A204.1 (cell line): ENCODE results near the gene SMAD4.
"Not testable (repeated sequence)": the region's sequence is repeated elsewhere in the genome, so short reads cannot be mapped to it uniquely, and the experiment has no call there.

Experiments
- FAIRE-seq: peaks from 2 replicates; lab custom pipeline; 2012; peaks lifted over from hg19 to GRCh38; lab: Jason Lieb, UNC

The SMAD4 gene

DNA sequence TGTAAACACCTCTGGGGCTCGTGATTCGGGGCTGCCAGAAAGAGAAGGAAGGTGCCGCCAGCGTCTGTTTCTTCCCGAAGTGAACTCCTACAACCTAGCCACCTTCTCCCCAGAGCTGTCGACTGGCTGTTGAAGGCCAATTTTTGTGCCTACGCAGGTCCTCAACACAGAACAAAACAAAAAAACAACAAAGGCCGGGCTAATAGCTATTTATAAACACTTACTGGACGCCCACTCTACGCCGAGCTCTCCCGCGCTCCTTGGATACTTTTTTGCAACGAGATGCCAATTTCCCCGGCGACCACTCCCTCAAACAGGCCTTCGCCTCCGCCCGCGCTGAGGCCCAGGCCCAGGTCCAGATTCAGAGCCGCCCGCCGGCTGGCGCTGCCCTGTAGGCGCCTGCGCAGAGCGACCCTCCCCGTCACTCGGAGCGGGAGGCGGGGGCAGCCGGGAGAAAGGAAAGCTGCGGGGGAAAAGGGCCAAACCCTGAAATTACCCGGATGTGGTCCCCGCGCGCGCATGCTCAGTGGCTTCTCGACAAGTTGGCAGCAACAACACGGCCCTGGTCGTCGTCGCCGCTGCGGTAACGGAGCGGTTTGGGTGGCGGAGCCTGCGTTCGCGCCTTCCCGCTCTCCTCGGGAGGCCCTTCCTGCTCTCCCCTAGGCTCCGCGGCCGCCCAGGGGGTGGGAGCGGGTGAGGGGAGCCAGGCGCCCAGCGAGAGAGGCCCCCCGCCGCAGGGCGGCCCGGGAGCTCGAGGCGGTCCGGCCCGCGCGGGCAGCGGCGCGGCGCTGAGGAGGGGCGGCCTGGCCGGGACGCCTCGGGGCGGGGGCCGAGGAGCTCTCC lies at the start of gene SMAD4:
TSS of gene SMAD4 (plus strand) at position 520 of the 843 bp plus-strand sequence. CDS start 16,834 bp downstream, outside the sequence.
- no peak for FAIRE-seq

DNA sequence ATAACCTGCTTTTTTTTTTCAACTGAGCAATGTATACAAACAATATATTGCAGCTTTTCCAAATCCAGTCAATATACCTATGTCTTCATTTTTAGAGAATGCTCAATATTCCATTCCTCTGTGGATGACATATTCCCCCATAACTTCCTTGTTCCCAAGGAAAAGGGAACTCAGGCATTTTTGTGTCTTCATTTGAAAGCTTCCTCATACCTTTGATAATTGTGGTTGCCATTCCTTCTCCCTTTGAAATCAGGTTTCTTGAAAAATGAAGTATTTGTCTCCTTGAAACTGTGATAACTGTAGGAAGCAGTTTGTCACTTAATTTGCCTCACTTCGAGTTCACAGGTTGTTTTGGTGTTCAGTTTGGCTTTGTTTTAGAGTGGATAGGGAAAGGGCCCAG lies 48.6 kb upstream of the SMAD4 start:
- no peak for FAIRE-seq

DNA sequence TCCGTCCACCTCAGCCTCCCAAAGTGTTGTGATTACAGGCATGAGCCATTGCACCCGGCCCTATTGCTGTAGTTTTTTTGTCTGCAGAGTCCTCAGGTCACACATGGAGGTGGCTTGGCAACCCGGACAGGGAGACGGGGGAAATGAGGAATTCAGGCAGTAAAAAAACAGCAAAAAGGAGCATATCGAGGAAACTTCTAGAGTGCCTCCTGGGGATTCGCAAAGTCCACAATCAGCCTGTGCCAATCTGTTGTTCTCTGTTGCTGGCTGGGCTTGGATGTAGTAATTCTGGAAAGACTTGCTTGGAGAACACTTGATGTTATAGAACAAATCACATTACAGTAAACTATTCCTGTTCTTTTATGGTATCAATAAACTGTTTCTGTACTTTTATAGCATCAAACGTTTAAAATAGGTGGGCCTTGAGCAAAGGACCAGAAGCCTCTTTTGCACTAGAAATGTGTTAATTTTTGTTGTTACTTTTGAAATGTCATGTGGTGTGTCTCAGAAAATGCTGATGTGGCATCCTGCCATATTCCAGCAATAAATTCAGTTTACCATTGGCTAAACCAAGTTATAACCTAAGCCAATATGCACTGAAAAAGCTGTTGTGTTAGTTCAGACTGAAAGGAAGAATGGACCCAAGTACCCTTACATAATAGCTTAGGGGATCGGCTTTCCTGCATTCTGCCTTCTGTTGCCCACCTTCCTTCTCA lies 47.8 kb upstream of the SMAD4 start:
- FAIRE-seq, result no peak

DNA sequence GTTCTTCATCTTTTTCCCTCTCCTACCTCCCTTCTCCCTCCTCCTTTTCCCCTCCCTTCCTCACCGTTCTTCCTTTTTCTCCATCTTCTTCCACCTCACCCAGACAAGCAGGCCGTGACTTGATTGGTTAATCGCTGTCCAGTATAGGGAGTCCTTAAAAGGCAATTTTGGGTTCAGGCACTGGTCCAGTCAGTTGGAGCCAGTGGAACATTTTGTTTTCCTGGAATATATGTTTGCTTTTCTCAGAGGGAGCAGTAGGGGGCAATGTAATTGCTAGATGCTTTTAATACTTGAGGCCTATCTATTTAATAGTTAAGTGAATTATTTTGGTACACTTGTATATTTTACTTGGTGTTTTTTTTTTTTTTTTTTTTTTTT lies 47.2 kb upstream of the SMAD4 start:
- no peak for FAIRE-seq

DNA sequence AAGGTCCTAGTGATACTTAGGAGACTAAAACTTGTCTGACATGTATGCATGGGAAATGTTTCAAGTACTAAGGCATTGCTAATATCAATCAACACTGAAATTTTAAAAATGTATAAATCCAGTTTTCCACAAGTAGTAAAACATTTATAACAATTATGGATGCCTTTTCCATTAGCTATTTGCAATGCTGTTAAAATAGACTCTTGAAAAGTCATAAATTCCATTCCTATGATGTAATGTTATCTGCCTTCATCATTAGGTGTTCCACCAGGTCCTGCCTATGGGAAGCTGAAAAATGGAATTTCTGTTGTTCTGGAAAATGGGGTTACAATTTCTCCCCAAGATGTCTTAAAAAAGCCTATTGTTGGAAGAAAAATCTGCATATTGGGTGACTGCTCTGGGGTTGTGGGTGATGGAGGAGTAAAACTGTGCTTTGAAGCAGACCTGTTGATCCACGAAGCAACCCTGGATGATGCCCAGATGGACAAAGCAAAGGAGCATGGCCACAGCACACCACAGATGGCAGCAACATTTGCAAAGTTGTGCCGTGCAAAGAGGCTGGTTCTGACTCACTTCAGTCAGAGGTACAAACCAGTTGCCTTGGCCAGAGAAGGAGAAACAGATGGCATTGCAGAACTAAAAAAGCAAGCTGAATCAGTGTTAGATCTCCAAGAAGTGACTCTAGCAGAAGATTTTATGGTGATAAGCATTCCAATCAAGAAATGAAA lies 43.5 kb upstream of the SMAD4 start:
- no peak for FAIRE-seq

DNA sequence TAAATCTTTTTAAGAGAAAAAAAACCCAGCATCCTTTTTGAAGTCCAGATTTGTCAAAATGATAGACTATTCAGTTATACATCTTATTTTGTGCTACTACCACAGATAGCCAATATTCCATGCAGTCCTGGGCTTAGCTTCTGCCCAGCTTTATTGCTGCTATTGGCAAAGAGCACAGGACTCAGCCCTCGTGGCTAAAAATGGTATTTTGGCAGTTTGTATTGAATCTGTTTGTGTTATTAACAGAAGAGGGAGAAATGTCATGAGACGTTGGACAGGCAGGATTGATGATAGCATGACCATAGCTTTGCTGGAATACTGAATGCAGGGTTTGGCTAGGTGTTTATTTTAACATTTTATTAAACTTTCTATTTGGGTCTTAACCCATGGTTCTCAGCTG lies 42.8 kb upstream of the SMAD4 start:
- FAIRE-seq, result no peak

DNA sequence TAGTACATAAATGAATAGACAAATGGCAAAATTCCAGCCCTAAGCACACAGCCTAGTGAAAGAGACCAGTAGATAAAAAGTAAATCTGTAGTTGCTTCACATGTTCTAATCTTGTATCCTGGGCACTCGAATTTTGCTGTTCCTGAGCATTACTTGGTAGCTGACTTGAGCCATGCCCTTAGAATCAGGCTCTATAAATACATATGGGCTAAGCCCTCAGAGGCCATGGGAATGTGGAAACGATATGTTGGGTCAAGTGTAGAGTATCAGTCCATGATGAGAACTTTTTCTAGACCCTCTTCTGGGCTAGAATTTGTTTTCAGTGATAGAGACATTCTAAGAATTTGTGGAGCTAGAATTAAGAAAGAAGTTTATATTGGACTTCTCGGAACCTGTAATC lies 40.3 kb upstream of the SMAD4 start:
- no peak for FAIRE-seq

DNA sequence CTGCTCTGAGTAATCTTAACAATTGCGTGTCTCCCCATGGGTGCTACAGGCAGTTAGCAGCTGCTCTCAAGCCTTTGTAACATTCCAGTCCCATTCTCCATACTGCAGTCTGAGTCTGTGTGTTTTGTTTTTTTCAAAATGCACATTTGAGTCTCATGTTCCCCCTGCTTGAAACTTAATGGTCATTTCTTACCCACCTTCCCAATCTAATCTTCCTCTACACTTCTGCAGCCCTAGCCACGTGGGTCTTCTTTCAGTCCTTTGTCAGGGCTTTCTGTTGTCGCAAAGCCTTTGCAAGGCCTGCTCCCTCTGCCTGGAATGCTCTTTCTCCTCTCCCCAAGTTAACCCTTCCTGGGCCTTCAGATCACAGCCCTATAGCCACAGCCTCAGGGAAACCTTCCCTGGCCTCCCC lies 37.7 kb upstream of the SMAD4 start:
- no peak for FAIRE-seq

DNA sequence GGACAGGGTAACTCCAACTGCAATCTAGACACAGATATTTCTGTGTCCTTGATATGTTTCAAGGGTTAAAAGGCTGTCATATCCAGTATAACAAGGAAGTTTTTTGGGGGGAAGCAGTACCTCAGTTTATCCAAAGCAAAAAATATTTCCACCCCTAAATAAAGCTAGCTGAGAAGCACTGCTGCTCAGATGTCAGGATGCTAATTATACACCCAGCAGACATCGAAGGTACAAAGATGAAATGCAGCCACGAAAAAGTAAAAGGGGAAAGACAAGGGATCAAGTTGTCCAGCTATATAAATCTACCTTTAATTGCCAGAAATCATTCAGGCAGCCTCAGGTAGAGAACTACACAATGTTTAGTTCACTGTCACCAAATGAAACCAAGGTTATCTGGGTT lies 36.0 kb upstream of the SMAD4 start:
- FAIRE-seq, result no peak

DNA sequence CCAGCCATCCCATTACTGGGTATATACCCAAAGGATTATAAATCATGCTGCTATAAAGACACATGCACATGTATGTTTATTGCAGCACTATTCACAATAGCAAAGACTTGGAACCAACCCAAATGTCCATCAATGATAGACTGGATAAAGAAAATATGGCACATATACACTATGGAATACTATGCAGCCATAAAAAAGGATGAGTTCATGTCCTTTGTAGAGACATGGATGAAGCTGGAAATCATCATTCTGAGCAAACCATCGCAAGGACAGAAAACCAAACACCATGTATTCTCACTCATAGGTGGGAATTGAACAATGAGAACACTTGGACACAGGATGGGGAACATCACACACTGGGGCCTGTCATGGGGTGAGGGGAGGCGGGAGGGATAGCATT lies 26.8 kb upstream of the SMAD4 start:
- FAIRE-seq, result not testable (repeated sequence)

DNA sequence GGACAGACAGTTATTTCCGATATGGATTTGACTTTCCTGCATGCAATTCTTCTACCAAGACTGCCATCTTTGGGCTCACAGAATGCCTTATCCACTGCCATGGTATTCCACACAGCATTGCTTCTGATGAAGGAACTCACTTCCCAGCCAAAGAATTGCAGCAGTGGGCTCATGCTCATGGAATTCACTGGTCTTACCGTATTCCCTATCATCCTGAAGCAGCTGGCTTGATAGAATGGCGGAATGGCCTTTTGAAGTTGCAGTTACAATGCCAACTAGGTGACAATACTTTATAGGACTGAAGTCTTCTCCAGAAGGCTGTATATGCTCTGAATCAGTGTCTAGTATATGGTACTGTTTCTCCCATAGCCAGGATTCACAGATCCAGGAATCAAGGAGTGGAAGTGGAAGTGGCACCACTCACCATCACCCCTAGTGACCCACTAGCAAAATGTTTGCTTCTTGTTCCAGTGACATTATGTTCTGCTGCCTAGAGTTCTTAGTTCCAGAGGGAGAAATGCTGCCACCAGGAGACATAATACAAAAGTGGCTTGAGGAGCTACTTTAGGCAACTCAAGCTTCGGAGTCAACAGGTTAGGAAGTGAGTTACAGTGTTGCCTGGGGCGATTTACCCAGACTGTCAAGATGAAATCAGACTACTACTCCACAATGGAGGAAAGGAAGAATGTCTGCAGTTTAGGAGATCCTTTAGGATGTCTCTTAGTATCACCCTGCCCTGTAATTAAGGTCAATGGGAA lies 23.8 kb upstream of the SMAD4 start:
- FAIRE-seq, result no peak

DNA sequence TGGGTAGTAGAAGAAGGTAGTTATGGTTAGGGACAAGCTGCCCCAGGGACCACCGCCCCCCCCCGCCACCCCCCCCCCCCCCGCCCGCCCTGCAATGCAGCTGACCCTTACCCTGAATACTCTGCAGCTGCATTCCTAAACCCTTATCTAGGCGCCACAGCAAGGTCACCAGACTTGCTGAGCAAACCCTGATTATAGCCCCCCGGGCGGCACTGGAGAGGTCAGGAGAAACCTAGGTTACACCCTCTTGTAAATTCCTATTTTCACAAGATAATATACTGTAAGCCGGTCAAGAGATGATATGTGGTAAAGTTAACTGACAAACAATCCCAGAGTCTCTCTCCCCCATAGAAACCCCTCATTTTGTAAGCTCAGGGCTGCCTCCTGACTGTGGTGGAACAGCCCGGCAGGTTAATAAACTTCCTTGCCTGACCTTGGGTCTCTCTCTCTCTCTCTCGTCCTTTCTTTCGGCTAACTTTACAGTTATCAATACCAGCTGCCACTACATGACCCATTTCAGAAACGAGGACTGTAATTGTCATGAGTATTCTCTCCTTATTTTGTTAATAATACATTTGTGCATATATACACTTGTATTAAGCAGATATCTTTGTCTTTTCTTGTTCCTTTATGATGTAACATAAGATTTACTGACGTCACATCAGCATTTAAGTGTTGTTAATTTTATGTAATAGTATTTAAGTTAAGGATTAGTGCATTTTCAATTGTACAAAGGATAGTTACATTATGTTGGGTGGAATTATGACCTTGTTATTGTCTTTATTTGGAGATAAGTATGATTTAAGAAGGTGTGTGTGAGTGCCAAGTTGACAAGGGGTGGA lies 22.8 kb upstream of the SMAD4 start:
- FAIRE-seq, result no peak

DNA sequence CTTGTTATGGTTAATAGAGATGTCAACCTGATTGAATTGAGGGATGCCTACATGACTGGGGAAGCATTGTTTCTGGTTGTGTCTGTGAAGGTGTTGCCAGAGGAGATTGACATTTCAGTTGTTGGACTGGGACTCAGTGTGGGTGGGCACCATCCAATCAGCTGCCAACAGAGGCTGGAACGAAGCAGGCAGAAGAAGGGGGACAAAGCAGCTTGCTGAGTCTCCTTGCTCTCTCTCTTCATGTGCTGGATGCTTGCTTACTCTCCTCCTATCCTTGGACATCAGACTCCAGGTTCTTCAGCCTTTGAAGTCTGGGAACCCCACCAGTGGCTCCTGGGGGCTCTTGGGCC lies 22.2 kb upstream of the SMAD4 start:
- no peak for FAIRE-seq

DNA sequence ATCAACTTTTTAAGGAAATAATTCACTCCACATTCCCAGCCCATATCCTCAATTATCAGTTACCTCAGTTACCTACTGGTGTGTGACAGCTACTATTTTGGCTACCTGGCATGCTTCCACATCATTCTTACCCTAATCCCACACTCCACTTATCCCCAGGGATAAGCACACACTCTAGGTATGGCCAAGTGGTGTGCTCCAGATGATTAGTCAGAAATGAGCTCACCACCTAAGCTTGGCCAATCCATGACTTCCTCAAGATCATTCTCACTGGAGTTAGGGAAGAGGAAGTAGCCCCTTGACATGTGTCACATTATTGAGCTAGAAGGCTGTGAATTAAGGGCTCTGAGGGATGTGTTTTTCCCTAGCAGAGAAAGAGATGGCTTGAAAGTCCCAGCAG lies 20.9 kb upstream of the SMAD4 start:
- no peak for FAIRE-seq

DNA sequence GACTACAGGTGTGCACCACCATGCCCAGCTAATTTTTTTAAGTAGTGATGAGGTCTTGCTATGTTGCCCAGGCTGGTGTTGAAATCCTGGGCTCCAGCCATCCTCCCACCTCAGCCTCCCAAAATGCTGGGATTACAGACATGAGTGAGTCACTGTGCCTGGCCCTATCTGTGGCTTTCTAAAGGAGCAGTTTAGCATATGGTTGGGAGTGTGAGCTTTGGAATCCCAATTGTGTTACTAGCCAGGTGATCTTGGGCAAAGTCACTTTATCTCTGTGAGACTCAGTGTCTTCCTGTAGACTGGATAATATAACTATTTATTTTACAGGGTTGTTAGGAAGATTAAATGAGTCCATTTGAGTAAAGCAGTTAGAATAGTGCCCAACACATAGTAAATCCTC lies 19.8 kb upstream of the SMAD4 start:
- FAIRE-seq, result no peak

DNA sequence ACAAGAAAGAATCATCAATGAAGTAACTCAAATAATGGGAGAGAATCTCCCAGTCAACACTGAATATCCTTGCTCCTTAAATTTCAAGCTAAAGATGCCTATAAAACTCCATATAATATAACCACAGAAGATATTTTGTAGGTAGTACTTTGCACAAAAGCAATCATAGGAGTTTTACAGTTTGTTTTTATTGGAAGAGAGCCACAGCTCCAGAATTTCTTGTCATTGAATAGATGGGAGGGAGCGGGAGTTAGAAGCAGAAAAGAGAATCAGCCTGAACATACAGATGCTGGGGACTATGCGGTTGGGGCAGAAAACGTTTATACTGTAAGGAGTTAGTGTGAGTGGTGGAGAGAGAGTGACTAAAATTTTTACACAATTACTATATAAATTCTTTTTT lies 18.3 kb upstream of the SMAD4 start:
- no peak for FAIRE-seq

DNA sequence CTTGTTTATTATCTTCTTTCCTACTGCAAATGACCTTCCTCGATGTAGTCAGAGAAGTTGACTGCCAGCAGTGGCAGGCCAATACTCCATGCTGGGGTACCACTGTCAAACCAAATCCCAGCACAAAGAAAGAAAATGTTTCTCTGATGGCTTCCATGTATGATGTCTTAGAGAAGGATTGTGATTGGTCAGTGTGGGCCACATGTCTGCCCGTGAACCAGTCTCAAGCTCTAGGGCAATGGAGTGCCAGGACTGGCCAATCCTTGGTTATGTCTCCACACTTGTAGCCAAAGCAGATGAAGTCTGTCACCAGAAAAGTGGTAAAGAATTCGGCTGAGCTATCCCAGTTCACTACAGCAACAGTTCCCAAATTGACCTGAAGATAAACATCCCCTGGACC lies 17.6 kb upstream of the SMAD4 start:
- no peak for FAIRE-seq

DNA sequence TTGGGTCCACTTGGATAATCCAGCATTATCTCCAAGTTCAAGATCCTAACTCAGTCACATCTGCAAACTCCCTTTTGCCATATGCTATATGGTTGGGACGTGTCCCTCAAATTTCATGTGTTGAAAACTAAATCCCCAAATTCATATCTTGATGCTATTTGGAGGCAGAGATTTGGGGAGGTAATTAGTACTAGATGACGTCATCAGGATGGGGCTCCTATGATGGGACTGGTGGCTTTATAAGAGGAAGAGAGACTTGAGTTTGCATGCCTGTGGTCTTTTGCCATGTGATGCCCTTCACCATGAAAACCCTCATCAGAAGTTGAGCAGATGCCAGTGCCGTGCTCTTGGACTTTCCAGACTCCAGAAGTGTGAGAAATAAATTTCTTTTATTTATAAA lies 16.8 kb upstream of the SMAD4 start:
- no peak for FAIRE-seq

DNA sequence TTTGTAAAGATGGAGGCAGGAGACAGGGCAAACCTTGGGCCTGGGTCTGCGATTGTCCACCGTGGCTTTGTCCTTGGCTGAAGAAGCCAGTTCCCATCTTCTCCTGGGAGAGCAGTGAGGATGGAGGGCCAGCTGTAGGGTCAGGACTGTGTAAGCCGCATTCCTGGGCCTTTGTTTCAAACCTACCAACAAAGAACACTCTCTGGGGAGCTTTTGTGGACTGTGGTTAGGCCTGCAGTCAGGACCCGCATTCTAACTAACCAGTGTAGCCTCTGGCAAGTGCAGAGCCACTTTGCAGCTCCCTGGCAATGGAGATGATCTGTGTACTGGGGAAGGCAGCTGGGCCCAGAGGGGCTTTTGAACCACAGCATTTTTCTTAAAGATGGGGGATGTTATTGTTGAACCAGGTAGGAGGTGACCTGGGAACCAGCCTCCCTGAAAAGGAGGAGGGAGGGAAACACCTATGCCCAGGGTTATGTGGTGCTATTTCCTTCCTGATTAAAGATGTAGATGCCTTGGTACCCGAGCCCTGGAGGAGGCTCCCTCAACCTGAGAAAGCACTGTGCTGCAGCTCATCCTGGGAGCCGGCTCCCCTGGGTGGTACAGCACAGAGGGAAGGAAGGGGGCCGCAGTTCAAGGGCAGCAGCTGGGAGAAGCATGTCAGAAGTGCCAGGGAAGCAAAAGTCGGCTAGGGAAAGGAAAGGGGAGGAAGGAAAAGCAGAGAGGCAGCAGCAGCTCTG lies 12.7 kb upstream of the SMAD4 start:
- FAIRE-seq, result no peak

DNA sequence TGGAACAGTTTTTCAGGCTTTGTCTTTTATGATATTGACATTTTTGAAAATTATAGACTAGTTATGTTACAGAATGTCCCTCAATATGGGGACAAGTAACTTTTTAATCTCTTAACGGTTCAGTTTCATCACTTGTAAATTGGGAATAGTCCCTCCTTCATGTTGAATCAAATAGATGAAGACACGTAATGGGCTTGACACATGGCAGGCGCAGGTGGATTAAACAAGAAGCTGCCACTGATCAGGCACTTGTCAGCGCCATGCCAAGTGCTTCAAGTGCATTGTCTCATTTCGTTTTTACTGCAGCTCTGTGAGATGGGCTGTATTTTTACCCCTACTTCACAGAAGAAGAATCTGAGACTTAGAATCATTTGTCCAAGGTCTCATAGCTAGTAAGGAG lies 9.5 kb upstream of the SMAD4 start:
- no peak for FAIRE-seq
